EL (cell line): ENCODE data around the gene SCUBE1.
A peak's percentile ranks its signal among the peaks of the same experiment; 100 is the strongest.

Source experiments
- DNase-seq: peaks from one replicate; pipeline ENCODE4 v3.0.0-alpha.2; 2016

Gene SCUBE1

DNA sequence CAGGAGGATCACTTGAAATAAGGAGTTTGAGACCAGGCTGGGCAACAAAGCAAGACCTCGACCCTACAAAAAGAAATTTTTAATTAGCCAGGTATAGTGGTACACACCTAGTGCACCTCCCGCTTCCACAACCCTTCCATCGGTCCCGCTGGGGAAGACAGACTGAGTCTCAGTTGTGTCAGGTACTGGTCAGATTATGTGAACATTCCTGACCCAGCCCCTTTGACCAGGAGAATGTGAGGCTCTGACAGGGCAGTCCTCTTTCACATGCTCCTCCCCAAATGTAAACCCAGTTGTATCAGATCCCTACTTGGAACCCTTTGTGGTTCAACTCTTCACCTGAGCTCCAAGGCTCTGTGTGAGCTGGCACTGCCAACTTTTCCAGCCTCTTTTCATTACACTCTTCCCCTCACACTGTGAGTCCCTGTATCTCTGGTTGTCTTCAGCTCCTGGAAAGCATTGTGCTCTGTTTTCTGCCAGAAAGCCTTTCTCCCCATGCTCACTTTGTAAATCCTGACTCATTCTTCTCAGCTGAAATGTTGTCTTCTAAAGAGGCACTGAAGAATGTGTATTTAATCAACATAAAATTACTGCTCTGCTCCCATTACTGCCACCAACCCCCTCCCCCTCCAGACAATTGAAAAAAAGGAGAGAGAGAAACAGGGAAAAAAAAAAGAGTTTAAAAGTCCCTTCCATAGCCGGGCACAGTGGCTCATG, 154.2 kb downstream of the SCUBE1 start:
- DNase-seq, result no peak

DNA sequence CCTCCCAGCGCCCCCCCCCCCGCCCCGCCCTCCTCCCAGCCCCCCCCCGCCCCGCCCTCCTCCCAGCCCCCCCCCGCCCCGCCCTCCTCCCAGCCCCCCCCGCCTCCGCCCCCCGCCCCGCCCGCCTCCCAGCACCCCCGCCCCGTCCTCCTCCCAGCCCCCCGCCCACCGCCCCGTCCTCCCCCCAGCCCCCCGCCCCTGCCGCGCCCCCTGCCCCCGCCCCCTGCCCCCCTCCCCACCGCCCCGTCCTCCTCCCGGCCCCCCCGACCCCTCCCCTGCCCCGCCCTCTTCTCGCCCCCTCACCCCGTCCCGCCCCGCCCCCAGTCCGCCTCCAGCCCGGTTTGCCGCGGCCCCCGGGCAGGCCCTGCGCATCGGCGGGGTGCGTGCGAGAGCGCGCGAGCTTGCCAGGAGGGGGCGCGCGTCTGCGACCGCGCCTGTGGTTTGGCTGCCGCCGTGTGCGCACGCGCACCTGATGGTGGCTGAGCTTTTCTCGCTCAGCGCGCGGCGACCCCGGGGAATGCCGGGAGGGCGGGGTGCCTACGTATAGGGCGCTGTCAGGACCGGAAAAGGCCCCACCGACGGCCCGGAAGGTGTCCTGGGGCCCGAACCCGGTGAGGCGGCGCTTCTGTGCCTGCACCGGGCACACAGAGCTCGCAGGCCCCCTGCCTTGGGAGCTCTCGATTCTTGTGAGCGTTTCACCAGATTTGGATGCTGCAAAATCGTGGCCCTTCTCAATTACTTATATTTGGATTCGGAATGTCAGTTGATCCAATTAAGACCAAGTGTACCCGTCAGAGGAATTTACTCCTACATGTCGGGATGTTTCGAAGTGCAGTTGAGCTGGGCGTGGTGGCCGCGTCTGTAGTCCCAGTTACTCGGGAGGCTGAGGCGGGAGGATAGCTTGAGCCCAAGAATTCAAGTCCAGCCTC, 155.7 kb downstream of the SCUBE1 start:
- DNase-seq, result peak; percentile 92

DNA sequence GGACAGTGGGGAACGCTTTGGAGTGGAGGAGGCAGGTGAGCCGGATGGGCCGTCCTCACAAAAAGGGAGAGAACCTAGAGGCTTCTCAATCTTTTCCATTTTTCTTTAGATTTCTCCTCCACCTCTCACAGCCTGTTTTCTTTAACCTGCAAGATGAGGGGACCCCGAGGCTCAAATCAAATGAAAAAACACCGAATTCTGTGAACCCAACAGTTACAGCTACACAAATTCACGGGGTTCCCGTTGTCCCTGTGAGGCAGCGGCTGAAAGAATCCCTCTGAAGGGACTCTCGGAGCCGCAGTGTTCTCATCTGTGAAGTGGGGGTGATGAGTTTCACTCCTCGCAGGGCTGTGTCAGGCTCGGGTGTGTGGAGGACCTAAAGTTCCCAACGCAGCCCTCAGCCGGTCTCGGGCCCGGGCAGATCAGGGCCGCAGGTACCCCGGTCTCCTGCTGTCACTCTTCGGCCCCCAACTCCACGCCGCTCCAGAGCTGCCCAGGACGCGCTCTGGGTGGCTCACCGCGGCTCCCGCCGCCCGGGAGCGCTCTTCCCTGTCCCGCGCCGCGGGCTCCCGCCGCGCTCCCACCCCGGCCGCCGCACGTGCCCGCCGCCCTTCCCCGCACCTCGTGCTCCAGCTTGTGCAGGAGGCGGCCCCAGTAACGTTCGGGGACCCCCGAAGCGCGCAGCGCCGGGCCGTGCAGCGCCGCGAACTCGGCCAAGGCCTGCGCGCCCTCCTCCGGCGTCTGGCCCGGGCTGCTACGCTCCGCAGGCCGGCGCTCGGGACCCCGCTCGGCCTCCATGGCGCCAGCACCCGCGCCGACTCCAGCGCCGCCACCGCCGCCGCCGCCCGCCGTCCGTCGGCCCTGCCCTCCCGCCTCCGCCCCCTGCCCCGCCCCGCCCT, 156.7 kb downstream of the SCUBE1 start, which contains the start of gene TTLL12:
Gene TTLL12 (minus strand): TSS at position 863 of the 899 bp plus-strand sequence. CDS start 65 bp downstream, at position 798.
- peak; percentile 62 for DNase-seq

DNA sequence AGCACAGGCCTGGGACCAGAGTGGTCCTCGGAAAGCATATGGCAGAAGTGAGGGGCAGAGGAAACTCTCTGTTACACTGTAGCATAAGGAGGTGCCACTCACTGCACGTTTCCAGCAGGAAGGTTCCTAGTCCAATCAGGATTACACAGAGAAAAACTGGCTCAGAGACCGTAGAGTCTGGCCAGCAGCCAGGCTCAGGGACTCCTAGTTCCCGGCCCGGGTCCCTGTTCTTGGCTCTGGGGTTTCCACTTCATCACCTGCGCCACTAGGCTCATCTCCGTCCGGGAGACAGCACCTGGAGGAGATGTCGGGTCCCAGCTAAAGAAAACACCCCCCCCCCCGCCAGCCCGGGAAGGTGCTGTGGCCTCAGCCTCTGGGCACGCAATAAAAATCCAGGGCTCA, 157.3 kb downstream of the SCUBE1 start:
- peak; percentile 49 for DNase-seq

DNA sequence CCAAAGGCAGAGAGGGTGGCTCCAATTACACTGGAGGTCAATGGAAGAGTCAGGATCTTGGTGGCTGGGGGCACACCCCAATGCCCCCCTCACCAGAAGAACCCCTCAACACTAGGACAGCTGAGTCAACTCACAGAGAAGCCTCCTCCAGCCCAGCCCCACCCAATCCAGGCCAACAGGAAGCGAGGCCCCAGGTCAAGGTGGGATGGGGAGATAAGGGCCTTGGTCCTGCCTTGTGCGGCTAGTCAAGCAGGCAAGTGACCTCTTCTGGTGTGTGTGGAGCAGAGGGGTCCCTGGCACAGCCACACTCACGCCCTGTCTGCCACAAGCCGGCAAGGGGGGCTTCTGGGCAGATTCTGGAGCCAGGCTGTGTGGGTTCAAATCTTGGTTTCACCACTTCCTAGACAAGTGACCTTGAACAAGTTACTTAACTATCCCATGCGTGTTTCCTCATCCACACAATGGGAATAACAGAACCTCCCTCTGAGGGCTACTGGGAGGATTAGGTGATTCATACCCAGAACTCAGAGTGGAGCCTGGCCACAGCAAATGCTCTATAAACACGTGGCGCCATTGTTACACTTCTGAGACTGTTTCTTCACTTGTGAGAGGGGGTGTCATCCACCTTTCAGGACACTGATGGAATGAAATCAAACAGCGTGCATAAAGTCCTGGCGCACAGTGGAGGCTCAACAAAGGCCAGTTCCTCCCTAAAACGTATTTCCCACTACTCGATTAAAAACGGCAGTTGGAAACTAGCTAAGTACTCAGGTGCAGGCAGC, 159.5 kb downstream of the SCUBE1 start:
- DNase-seq, result peak; percentile 24

DNA sequence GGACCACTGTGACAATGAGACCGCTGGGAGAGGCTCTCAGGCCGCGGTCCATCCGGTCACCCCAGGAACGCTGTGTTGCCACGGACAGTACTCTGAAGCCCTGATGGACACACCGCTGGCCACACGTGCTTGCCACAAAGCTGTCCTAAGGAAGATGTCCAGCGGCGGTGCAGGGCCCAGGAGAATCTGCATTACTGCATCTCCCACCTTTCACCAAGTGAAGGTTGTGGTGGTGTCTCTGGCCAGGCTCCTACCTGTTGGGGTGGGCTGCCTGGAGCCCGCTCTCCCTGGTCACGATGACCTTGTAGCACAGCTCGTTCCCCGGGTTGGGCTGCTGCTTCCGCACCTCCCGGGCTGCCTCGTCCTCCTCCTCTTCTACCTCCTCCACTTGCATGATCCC, 160.4 kb downstream of the SCUBE1 start:
- DNase-seq, result no peak

DNA sequence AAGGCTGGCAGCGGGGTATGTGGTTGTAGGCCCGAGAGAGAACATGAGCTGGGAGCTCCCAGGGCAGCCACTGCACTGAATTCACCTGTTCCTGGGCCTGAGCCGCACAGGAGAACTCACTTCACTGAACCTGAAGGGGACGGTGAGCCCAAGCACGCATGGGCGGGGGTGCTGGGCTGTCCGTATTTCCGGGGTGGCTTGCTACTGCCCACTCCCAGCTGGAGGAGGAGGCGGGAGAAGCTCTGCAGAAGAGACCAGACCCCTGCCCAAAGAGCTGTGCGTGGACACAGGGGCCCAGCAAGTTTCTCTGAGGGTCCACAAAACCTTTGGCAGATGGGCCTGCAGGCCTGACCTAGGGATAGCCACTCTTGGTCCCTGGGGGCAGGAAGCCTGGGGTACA, 161.1 kb downstream of the SCUBE1 start:
- no peak for DNase-seq

DNA sequence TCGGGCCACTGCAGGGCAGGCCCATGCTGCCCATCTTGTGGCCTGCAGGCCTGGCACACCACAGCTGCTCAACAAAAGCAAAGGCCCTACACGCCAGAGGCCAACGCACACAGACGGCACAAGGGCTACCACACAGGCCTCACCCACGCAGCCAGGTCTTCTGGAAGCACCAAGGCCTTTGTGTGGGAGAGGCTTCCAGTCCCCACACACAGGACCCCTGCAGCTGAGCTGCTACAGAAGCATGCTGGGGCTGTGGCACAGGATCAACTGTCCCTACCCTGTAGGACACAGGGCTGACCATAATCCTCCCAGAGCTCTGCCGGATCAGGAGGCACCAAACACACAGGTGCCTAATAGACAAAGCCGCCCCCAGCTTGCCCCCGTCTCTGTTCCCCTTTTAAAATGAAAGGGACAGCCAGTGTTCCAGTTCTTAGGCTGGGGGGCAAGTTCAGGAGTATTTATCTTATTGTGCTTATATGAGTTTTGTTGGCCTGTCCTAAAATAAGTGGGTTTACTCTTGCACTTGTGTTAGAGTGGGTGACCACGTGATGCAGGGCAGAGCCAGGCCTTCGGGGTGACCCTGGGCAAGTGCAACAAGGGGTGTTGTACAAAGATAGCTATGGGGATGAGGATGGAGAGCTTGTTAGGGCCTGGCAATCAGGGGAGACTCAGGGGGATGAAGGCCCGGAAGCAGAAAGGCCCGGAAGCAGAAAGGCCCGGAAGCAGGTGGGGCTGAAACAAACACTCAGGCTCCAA, 161.7 kb downstream of the SCUBE1 start:
- no peak for DNase-seq

DNA sequence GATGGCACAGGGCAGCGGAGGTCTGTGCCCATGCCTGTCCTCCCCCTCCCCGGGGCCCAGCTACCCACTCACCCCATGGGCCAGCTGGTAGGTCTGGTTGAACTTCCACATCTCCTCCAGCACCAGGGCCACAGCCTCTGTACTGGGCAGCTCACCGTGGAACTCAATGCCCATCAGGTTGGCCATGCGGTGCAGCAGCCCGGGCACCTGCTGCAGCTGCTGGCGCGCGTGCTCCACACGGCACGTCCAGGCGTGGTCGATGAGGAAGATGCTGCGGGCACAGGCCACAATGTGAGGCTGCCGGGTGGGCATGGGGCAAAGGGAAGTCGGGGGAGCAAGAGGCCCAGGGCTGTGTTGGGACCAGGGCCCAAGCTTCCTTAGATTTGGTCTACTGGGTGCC, 162.5 kb downstream of the SCUBE1 start:
- no peak for DNase-seq

DNA sequence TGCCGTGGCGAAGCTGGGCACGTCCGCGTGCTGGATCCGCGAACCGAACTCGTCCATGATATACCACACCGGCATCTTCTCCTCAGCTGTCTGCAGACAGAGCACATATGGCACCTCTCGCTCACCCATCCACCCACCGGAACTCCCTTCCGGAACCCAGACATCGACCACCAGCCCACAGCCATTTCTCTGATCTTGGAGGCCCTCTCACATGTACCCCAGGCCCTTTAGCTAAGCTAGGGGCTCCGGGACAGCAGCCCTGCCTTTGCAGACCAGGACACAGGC, 163.3 kb downstream of the SCUBE1 start:
- DNase-seq, result no peak

DNA sequence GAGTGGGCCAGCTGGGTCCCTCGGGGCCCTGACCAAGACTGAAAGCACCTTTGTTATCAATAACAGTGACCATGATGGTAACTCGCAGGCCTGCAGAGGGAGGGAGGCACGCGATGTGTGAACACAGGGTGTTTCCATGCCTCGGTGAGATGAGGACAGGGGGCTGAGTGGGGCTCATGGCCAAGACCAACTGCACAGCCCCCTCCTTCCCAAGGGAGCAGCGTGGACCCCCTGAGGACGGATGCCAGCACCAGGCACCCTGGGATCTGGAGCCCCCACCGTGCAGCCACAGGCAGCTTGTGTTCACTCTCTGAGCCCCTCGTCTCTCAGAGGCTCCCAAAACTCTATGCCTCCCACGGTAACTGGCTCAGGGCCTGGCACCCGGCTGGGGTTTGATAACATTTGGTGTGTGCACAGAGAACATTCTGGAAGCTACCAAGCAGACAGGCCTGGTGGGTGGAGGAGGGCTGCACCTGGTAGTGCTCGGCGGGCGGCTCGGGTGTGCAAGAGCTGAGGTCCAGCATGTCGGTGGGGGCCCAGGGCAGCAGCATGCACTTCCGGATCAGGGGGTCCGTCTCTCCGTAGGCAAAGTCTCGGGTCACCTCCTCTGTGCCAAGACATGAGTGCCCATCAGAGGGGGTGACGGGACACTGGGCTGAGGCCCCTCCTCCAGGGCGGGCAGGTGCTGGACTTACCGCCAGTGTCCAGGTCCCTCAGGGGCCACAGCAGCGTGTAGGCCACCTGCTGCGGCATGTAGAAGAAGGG, 163.8 kb downstream of the SCUBE1 start:
- no peak for DNase-seq

DNA sequence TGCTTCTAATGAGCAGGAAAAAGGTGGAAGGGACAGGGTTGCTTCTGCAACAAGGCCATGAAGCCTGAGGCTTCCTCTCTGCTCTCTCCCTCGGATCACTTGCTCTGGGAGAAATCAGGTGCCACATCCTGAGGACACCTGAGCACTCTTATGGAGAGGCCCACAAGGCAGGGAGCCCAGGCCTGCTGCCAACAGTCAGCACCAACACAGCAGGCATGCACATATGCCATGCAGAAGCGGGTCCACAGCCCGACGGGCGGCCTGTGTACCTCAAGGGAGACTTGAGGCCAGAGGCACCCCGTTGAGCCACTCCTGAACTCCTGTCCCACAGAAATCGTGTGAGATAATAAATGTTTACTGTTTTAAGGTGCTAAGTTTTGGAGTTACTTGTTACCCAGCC, 165.7 kb downstream of the SCUBE1 start:
- no peak for DNase-seq

DNA sequence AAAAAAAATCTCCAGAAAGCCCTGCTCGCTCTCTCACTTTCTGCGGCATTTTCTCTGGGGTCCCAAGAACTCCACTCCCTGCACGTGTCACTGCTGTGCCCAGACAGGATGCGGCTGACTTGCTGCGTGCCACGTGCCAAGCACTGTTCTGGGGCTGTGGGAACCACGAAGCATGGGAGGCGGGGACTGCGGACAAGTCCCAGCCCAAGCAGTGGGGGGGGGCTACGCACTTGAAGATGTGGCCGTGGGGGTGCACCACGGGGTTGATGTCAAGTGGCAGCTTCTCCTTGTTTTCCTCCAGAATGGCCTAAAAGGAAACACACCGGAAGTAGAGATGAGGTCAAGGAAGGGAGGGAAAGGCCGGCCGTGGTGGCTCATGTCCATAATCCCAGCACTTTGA, 167.1 kb downstream of the SCUBE1 start:
- no peak for DNase-seq

DNA sequence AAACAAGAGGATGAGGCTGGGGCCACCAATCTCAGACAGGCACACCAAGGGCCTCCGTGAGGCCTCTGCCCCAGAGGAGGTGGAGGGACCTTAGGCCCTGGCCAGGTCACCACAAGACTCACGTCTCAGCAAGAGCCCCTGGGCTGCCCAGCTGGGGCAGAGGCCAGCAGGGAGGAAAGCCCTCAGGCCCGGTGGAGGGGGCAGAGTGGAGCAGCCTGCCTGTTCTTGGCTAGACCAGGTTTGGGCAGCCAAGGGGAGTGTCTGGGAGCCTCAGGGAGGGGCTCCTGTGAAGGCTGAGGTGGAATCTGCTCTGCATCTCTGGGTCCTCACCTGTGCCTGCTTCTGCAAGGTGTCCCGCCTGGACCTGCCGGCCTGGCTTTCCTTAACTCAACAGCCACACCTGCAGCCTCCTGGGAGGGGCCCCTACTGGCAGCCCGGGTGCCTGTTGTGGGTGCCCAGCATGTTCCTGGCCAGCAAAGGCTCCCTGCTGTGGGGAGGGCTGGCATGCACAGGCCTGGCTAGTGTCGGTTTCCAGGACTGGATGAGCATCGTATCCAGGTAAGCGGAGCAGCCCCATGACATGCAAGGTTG, 168.1 kb downstream of the SCUBE1 start:
- DNase-seq, result no peak

DNA sequence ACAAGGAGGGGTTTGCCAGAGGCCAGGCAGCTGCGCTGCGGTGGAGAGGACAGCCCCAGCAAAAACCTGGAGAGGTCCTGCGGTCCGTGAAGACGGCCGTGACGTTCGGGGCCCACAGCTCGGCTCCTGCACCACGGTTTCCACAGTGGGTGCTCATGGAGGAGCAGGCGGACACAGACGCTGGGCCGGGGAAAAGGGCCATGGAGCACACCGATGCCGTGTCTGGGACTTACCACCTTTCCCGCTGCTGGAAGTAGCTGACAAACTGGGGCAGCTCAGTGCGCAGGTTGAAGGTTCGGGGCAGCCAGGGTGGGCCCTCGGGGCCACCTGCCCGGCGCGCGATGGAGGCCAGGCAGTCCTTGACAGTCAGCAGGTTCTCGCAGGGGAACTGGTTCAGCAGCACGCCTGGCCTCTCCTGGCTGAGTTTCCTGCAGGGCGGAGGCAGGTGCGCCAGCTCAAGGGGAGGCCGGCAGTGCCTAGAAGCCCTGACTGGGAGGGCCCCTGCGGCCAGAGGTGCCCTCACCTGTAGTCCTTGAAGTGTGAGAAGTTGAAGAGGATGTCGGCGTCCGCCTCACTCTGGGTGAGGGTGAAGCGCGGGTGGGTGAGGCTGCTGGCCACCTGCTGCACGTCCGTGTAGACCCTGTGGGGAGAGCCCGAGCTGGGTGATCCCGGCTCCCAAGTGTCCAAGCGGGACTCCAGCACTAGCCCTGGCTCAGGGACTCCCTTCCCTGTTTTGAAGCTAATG, 169.0 kb downstream of the SCUBE1 start:
- no peak for DNase-seq

DNA sequence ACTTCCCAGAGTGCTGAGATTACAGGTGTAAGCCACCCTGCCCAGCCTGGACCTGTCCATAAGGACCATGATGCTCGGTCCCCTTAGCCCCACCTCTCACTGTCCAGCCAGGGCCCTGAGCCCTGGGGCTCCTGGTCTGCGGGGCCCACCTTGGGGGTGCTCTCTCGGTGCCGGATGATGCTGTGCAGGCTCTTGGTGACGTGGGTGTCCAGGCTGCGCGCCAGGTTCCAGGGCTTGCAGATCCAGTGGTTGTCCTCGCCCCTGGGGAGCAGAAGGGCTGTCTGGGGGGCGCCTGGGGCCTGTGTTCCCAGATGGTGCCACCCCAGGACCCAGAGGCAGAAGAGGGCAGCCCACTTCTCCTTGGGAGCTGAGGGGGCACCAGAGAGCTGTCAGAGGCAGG, 169.6 kb downstream of the SCUBE1 start:
- DNase-seq, result no peak

DNA sequence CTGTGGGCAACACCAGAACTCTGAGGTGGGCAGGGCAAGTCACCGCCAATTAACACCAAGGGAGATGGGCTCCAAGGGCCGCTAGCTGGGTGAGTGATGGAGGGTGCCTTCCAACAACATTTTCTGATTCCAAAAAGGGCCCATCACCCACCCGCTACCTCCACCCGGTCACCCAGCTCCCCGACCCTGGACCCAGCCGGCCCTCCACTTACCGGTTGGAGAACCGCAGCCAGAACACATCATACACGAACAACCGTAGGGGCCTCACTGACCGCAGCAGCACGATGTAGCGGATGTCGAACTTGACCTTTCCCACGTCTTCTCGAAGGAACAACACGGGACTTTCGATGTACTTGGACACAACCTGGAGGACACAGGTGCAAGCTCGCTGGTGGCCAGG, 171.0 kb downstream of the SCUBE1 start:
- no peak for DNase-seq

DNA sequence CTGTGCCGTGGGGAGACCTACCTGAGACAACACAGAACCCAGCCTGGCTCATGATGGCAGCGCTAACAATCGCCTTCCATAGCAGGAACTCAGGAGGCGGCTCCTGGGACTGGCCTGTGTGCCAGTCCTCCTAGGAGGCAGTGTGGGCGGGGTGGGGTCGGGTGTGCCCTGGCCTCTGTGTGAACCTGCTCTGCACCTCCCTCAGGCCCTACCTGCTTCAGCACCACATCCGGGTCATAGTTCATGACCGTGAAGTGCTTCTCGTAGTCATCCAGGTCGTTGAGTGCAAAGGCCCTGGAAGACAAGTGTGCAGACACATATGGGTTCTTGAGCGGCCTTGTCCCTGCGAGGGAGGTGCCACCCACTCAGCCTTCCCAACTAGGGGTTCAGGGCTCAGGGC, 171.6 kb downstream of the SCUBE1 start:
- no peak for DNase-seq

DNA sequence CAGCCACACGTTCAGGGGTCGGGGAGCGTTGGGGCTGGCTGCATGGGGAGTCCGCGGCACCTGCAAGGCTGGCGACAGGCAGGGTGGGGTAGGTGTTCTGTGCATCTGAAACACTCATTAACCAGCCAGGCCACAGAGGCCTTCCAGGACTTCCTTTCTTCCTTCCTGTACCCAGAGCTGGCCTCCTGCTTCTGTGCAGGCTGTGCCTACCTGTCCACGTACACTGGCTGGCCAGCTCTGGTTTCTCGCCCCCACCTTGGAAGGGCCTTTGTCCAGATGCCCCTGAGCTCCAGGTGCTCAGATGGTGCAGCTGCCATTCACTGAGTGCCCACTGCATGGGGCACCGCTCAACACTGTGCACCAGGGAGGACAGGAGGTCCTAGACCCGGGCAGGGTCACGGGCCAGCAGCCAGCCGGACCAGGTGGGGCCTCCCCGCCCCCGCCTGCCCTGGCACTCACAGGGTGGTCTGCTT, 172.1 kb downstream of the SCUBE1 start:
- no peak for DNase-seq

DNA sequence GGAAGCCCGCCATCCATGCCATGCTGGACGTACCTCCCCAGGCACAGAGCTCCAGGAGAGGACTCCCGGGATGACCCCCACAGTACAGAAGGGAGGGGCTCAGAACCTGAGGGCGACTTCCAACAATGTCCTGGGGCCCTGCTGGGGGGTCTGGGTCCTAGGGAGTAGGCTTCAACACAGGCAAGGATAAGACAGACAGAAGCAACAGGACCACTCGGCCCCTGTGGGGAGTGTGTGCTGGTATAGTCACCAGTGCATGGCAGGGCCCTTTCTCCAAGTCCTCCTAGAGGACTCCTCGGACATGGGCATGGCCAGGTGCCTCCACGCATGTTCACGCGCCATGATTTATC, 173.1 kb downstream of the SCUBE1 start:
- DNase-seq, result no peak
